Lower lobe of right lung (tissue), 2 donors: ENCODE results near the gene MYPOP. TPM values are rescaled to one million over a fixed set of nuclear protein-coding genes. Genes with fewer than 3 reads are reported as not detected.
A peak's percentile ranks its signal among the peaks of the same experiment; 100 is the strongest.

ENCODE experiments used
- ATAC-seq, 2 donors: fragments of 200-7000 bp; cut with Tn5 transposase; one replicate each; pipeline ENCODE4 v1.9.1; 2020 to 2022; ENCODE audit warnings: mild to moderate bottlenecking in 2 of 2, moderate library complexity in 2 of 2
- DNase-seq: peaks from one replicate; pipeline ENCODE4 v3.0.0-alpha.2; 2020
- H3K27ac ChIP-seq: fragments of 200-600 bp; one replicate; pipeline ENCODE4 v1.8.0; 2022
- H3K27me3 ChIP-seq: fragments of 200-600 bp; one replicate; pipeline ENCODE4 v1.8.0; 2022; ENCODE audit warnings: low read depth
- H3K36me3 ChIP-seq: fragments of 200-600 bp; one replicate; pipeline ENCODE4 v1.8.0; 2022; ENCODE audit warnings: mild to moderate bottlenecking
- H3K4me1 ChIP-seq: fragments of 200-600 bp; one replicate; pipeline ENCODE4 v1.8.0; 2022
- H3K4me3 ChIP-seq: fragments of 200-600 bp; one replicate; pipeline ENCODE4 v1.8.0; 2022; ENCODE audit warnings: mild to moderate bottlenecking
- H3K9me3 ChIP-seq: fragments of 200-600 bp; one replicate; pipeline ENCODE4 v1.8.0; 2022
- CTCF ChIP-seq: fragments of 200-600 bp; IDR thresholded peaks from one replicate; pipeline ENCODE4 v1.8.0; 2022; ENCODE audit warnings: antibody characterized with exemption, mild to moderate bottlenecking
- intact Hi-C: fragments of 100-400 bp; cut with DNase I; formaldehyde crosslinking; loops from one replicate; pipeline ENCODE4 v1.11.0; 2022
- total RNA-seq: library from RNA; stranded (reverse); fragmentation: NEBNext Ultra II Directional; extraction: Animal tissue kit (Norgen Biotek cat#: 25700); gene quantifications from one replicate; pipeline ENCODE4 v1.2.1, GENCODE V29; 2021
- donor health status: DM: no; HTN: yes; CAD: no; lungs with severe emphysema.

Gene MYPOP
- total RNA-seq, 1 donor from 2014 or later, result 7.5 TPM

GRCh38 chr19:45918721-45919120 is 16.3 kb upstream of the MYPOP start:
- H3K9me3 ChIP-seq, result no peaks in the 10 kb centered on the region
- intact Hi-C loops, result no loop called here
- TF ChIP-seq CTCF, result no peak
- DNase-seq, result no peak
- ATAC-seq, result no peak
- no peak overlapping the region for H3K27ac ChIP-seq
- no peak overlapping the region for H3K4me3 ChIP-seq
- no peaks in the 10 kb centered on the region for H3K36me3 ChIP-seq
- H3K27me3 ChIP-seq, result peaks cover 4% of the 10 kb centered on the region
- no peaks in the 10 kb centered on the region for H3K4me1 ChIP-seq

GRCh38 chr19:45917421-45918091 is 15.1 kb upstream of the MYPOP start:
- no peaks in the 10 kb centered on the region for H3K4me1 ChIP-seq
- H3K9me3 ChIP-seq, result no peaks in the 10 kb centered on the region
- peaks cover 4% of the 10 kb centered on the region for H3K27me3 ChIP-seq
- DNase-seq (no peak), ATAC-seq (no peak)
- TF ChIP-seq CTCF, result no peak
- H3K4me3 ChIP-seq, result no peak overlapping the region
- no peaks in the 10 kb centered on the region for H3K36me3 ChIP-seq
- H3K27ac ChIP-seq, result no peak overlapping the region
- intact Hi-C loops, result no loop called here

- no peak for TF ChIP-seq CTCF
- no peaks in the 10 kb centered on the region for H3K4me1 ChIP-seq
- peaks cover 7% of the 10 kb centered on the region for H3K27me3 ChIP-seq
- H3K9me3 ChIP-seq, result no peaks in the 10 kb centered on the region
- no peak within 1 kb of the TSS for H3K4me3 ChIP-seq
- peak; percentile 20 to 37 for ATAC-seq
- H3K27ac ChIP-seq, result no peak within 1 kb of the TSS
- intact Hi-C loops, result no loop called here
- no peak for DNase-seq
- no peaks in the 10 kb centered on the region for H3K36me3 ChIP-seq
Observed at GRCh38 chr19:45913874-45914830, 11.7 kb upstream of the MYPOP start, which contains the start of gene NANOS2. NANOS2 (minus strand) TSS chr19:45914778; CDS start chr19:45914693, 85 bp downstream.

GRCh38 chr19:45911291-45911690 is 8.9 kb upstream of the MYPOP start:
- ATAC-seq, result no peak
- peaks cover 7% of the 10 kb centered on the region for H3K27me3 ChIP-seq
- H3K27ac ChIP-seq, result no peak overlapping the region
- no peak for DNase-seq
- H3K9me3 ChIP-seq, result no peaks in the 10 kb centered on the region
- TF ChIP-seq CTCF, result no peak
- H3K36me3 ChIP-seq, result no peaks in the 10 kb centered on the region
- H3K4me1 ChIP-seq, result no peaks in the 10 kb centered on the region
- H3K4me3 ChIP-seq, result no peak overlapping the region
- intact Hi-C loops, result no loop called here

GRCh38 chr19:45908956-45909355 is 6.5 kb upstream of the MYPOP start:
- no peak for DNase-seq
- no peaks in the 10 kb centered on the region for H3K9me3 ChIP-seq
- TF ChIP-seq CTCF, result no peak
- intact Hi-C loops, result no loop called here
- no peaks in the 10 kb centered on the region for H3K36me3 ChIP-seq
- H3K27me3 ChIP-seq, result peaks cover 7% of the 10 kb centered on the region
- no peak for ATAC-seq
- no peak overlapping the region for H3K27ac ChIP-seq
- no peaks in the 10 kb centered on the region for H3K4me1 ChIP-seq
- no peak overlapping the region for H3K4me3 ChIP-seq
